ENCODE data around the gene NR5A2.

NR5A2 gene

GRCh38 chr1:200166411-200166810 is 138.9 kb downstream of the NR5A2 start:
- H3K9me3 Mint-ChIP-seq = no peaks in the 10 kb centered on the region
- peaks cover 4% of the 10 kb centered on the region for H3K27me3 Mint-ChIP-seq
- no peaks in the 10 kb centered on the region for H3K36me3 Mint-ChIP-seq (ENCODE audit: low read depth)
- H3K4me3 Mint-ChIP-seq = no peak overlapping the region
- no peak overlapping the region for H3K27ac Mint-ChIP-seq
- H3K4me1 Mint-ChIP-seq (ENCODE audit: low read depth) = no peaks in the 10 kb centered on the region
- no peak for DNase-seq

- no peak overlapping the region for H3K4me3 Mint-ChIP-seq
- H3K4me1 Mint-ChIP-seq (ENCODE audit: low read depth) = no peaks in the 10 kb centered on the region
- H3K27me3 Mint-ChIP-seq = peaks cover 6% of the 10 kb centered on the region
- DNase-seq = no peak
- H3K9me3 Mint-ChIP-seq = no peaks in the 10 kb centered on the region
- H3K27ac Mint-ChIP-seq = no peak overlapping the region
- no peaks in the 10 kb centered on the region for H3K36me3 Mint-ChIP-seq (ENCODE audit: low read depth)
Measured at GRCh38 chr1:200168926-200169325, 141.4 kb downstream of the NR5A2 start.

- peaks cover 6% of the 10 kb centered on the region for H3K27me3 Mint-ChIP-seq
- no peak for DNase-seq
- no peaks in the 10 kb centered on the region for H3K36me3 Mint-ChIP-seq (ENCODE audit: low read depth)
- H3K27ac Mint-ChIP-seq = no peak overlapping the region
- no peaks in the 10 kb centered on the region for H3K4me1 Mint-ChIP-seq (ENCODE audit: low read depth)
- no peak overlapping the region for H3K4me3 Mint-ChIP-seq
- H3K9me3 Mint-ChIP-seq = no peaks in the 10 kb centered on the region
Measured at GRCh38 chr1:200172311-200172710, 144.8 kb downstream of the NR5A2 start.

- Mint-ChIP-seq H3K36me3 (ENCODE audit: low read depth) (no peaks in the 10 kb centered on the region), H3K27me3 (peaks cover 8% of the 10 kb centered on the region), H3K4me3 (no peak overlapping the region), H3K4me1 (ENCODE audit: low read depth) (no peaks in the 10 kb centered on the region), H3K9me3 (no peaks in the 10 kb centered on the region), H3K27ac (no peak overlapping the region)
- DNase-seq = no peak
Measured at GRCh38 chr1:200173097-200173618, 145.6 kb downstream of the NR5A2 start.

GRCh38 chr1:200174525-200175295 is 147.2 kb downstream of the NR5A2 start:
- Mint-ChIP-seq H3K36me3 (ENCODE audit: low read depth) (no peaks in the 10 kb centered on the region), H3K9me3 (no peaks in the 10 kb centered on the region), H3K4me1 (ENCODE audit: low read depth) (no peaks in the 10 kb centered on the region), H3K27ac (no peak overlapping the region), H3K27me3 (peaks cover 8% of the 10 kb centered on the region), H3K4me3 (no peak overlapping the region)
- no peak for DNase-seq

GRCh38 chr1:200176181-200176580 is 148.7 kb downstream of the NR5A2 start:
- Mint-ChIP-seq H3K9me3 (no peaks in the 10 kb centered on the region), H3K4me3 (no peak overlapping the region), H3K27ac (no peak overlapping the region), H3K36me3 (ENCODE audit: low read depth) (no peaks in the 10 kb centered on the region), H3K4me1 (ENCODE audit: low read depth) (no peaks in the 10 kb centered on the region), H3K27me3 (peaks cover 14% of the 10 kb centered on the region)
- no peak for DNase-seq

GRCh38 chr1:200176798-200177197 is 149.3 kb downstream of the NR5A2 start:
- no peak overlapping the region for H3K4me3 Mint-ChIP-seq
- H3K27me3 Mint-ChIP-seq = peaks cover 15% of the 10 kb centered on the region
- H3K27ac Mint-ChIP-seq = no peak overlapping the region
- H3K4me1 Mint-ChIP-seq (ENCODE audit: low read depth) = no peaks in the 10 kb centered on the region
- no peak for DNase-seq
- no peaks in the 10 kb centered on the region for H3K36me3 Mint-ChIP-seq (ENCODE audit: low read depth)
- no peaks in the 10 kb centered on the region for H3K9me3 Mint-ChIP-seq

- no peak overlapping the region for H3K27ac Mint-ChIP-seq
- no peaks in the 10 kb centered on the region for H3K9me3 Mint-ChIP-seq
- no peak overlapping the region for H3K4me3 Mint-ChIP-seq
- H3K27me3 Mint-ChIP-seq = peaks cover 17% of the 10 kb centered on the region
- DNase-seq = no peak
- no peaks in the 10 kb centered on the region for H3K36me3 Mint-ChIP-seq (ENCODE audit: low read depth)
- H3K4me1 Mint-ChIP-seq (ENCODE audit: low read depth) = no peaks in the 10 kb centered on the region
Measured at GRCh38 chr1:200178340-200178739, 150.8 kb downstream of the NR5A2 start.

- H3K4me1 Mint-ChIP-seq (ENCODE audit: low read depth) = no peaks in the 10 kb centered on the region
- no peak overlapping the region for H3K27ac Mint-ChIP-seq
- H3K27me3 Mint-ChIP-seq = peaks cover 17% of the 10 kb centered on the region
- no peak overlapping the region for H3K4me3 Mint-ChIP-seq
- no peaks in the 10 kb centered on the region for H3K9me3 Mint-ChIP-seq
- H3K36me3 Mint-ChIP-seq (ENCODE audit: low read depth) = no peaks in the 10 kb centered on the region
- no peak for DNase-seq
Measured at GRCh38 chr1:200179126-200179780, 151.7 kb downstream of the NR5A2 start.

- no peaks in the 10 kb centered on the region for H3K9me3 Mint-ChIP-seq
- no peaks in the 10 kb centered on the region for H3K36me3 Mint-ChIP-seq (ENCODE audit: low read depth)
- no peak for DNase-seq
- no peak overlapping the region for H3K4me3 Mint-ChIP-seq
- H3K27me3 Mint-ChIP-seq = peaks cover 17% of the 10 kb centered on the region
- H3K4me1 Mint-ChIP-seq (ENCODE audit: low read depth) = no peaks in the 10 kb centered on the region
- no peak overlapping the region for H3K27ac Mint-ChIP-seq
Measured at GRCh38 chr1:200179781-200180160, 152.3 kb downstream of the NR5A2 start.

- Mint-ChIP-seq H3K9me3 (no peaks in the 10 kb centered on the region), H3K27me3 (peaks cover 27% of the 10 kb centered on the region), H3K4me1 (ENCODE audit: low read depth) (no peaks in the 10 kb centered on the region), H3K36me3 (ENCODE audit: low read depth) (no peaks in the 10 kb centered on the region), H3K27ac (no peak overlapping the region), H3K4me3 (no peak overlapping the region)
- DNase-seq = no peak
Measured at GRCh38 chr1:200180821-200181220, 153.3 kb downstream of the NR5A2 start.

- no peaks in the 10 kb centered on the region for H3K9me3 Mint-ChIP-seq
- no peaks in the 10 kb centered on the region for H3K4me1 Mint-ChIP-seq (ENCODE audit: low read depth)
- DNase-seq = no peak
- H3K27ac Mint-ChIP-seq = no peak overlapping the region
- H3K27me3 Mint-ChIP-seq = peaks cover 27% of the 10 kb centered on the region
- H3K4me3 Mint-ChIP-seq = no peak overlapping the region
- H3K36me3 Mint-ChIP-seq (ENCODE audit: low read depth) = no peaks in the 10 kb centered on the region
Measured at GRCh38 chr1:200181861-200182260, 154.4 kb downstream of the NR5A2 start.

- Mint-ChIP-seq H3K9me3 (no peaks in the 10 kb centered on the region), H3K27ac (no peak overlapping the region), H3K27me3 (peaks cover 28% of the 10 kb centered on the region), H3K36me3 (ENCODE audit: low read depth) (no peaks in the 10 kb centered on the region), H3K4me1 (ENCODE audit: low read depth) (no peaks in the 10 kb centered on the region), H3K4me3 (no peak overlapping the region)
- DNase-seq = no peak
Measured at GRCh38 chr1:200182701-200183100, 155.2 kb downstream of the NR5A2 start.

- H3K4me3 Mint-ChIP-seq = no peak overlapping the region
- H3K27ac Mint-ChIP-seq = no peak overlapping the region
- no peaks in the 10 kb centered on the region for H3K9me3 Mint-ChIP-seq
- H3K4me1 Mint-ChIP-seq (ENCODE audit: low read depth) = no peaks in the 10 kb centered on the region
- peaks cover 31% of the 10 kb centered on the region for H3K27me3 Mint-ChIP-seq
- no peak for DNase-seq
- H3K36me3 Mint-ChIP-seq (ENCODE audit: low read depth) = no peaks in the 10 kb centered on the region
Measured at GRCh38 chr1:200183637-200184036, 156.1 kb downstream of the NR5A2 start.

- no peaks in the 10 kb centered on the region for H3K9me3 Mint-ChIP-seq
- H3K27me3 Mint-ChIP-seq = peaks cover 31% of the 10 kb centered on the region
- no peak overlapping the region for H3K27ac Mint-ChIP-seq
- no peak overlapping the region for H3K4me3 Mint-ChIP-seq
- no peaks in the 10 kb centered on the region for H3K36me3 Mint-ChIP-seq (ENCODE audit: low read depth)
- no peak for DNase-seq
- H3K4me1 Mint-ChIP-seq (ENCODE audit: low read depth) = no peaks in the 10 kb centered on the region
Measured at GRCh38 chr1:200184196-200184595, 156.7 kb downstream of the NR5A2 start.
